Lower lobe of right lung (tissue), 2 donors: ENCODE results near the gene MICU1. TPM values are rescaled to one million over a fixed set of nuclear protein-coding genes. Genes with fewer than 3 reads are reported as not detected.
"Not testable (repeated sequence)": the region's sequence is repeated elsewhere in the genome, so short reads cannot be mapped to it uniquely, and the experiment has no call there.

Experiments
- ATAC-seq, 2 donors: fragments of 200-7000 bp; cut with Tn5 transposase; one replicate each; pipeline ENCODE4 v1.9.1; 2020 to 2022; ENCODE audit warnings: mild to moderate bottlenecking in 2 of 2, moderate library complexity in 2 of 2
- DNase-seq: peaks from one replicate; pipeline ENCODE4 v3.0.0-alpha.2; 2020
- H3K27ac ChIP-seq: fragments of 200-600 bp; one replicate; pipeline ENCODE4 v1.8.0; 2022
- H3K27me3 ChIP-seq: fragments of 200-600 bp; one replicate; pipeline ENCODE4 v1.8.0; 2022; ENCODE audit warnings: low read depth
- H3K36me3 ChIP-seq: fragments of 200-600 bp; one replicate; pipeline ENCODE4 v1.8.0; 2022; ENCODE audit warnings: mild to moderate bottlenecking
- H3K4me1 ChIP-seq: fragments of 200-600 bp; one replicate; pipeline ENCODE4 v1.8.0; 2022
- H3K4me3 ChIP-seq: fragments of 200-600 bp; one replicate; pipeline ENCODE4 v1.8.0; 2022; ENCODE audit warnings: mild to moderate bottlenecking
- H3K9me3 ChIP-seq: fragments of 200-600 bp; one replicate; pipeline ENCODE4 v1.8.0; 2022
- intact Hi-C: fragments of 100-400 bp; cut with DNase I; formaldehyde crosslinking; loops from one replicate; pipeline ENCODE4 v1.11.0; 2022
- total RNA-seq: library from RNA; stranded (reverse); fragmentation: NEBNext Ultra II Directional; extraction: Animal tissue kit (Norgen Biotek cat#: 25700); gene quantifications from one replicate; pipeline ENCODE4 v1.2.1, GENCODE V29; 2021
- TF ChIP-seq, protein P1 (sequence below): fragments of 200-600 bp; IDR thresholded peaks from one replicate; pipeline ENCODE4 v1.8.0; 2022; ENCODE audit warnings: antibody characterized with exemption, mild to moderate bottlenecking
- donor health status: DM: no; HTN: yes; CAD: no; lungs with severe emphysema.

The MICU1 gene
- total RNA-seq, 1 donor from 2014 or later: 57.1 TPM

DNA sequence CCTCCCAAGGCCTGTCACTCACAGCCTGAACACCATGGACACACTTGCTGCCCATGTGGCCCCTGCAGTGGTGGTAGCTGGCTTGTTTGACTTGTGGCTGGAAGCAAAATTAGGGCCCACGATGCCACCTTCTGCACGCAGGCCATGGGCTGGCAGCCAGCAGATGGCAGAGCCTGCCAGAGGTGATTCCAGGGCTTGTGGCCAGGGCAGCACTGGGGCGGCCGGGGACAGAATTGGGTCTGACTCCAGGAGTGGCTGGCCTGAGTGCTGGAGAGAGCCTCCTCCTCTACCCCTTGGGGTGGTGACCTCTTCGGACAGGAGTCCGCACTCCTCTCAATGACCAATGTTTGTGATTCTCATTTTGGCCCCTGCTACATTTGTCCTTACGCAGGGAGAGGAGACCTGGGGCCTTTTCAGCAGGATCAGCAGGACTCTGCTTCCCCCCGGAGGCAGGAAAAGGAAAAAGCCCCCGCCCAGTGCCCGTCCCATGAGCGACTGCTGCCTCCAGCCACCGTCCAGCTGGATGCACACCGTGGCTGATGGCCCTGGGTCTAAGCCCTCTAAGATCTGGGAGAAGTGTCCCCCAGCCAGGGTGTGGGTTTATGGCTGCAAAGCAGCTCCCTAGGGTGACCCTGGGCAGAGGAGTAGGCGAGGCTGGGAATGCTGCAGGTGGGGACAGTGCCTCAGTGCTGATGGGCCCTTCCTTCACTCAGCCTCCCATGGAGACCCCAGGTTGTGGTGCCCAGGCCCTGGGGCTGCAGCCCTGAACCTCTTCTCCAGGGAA, 297.6 kb downstream of the MICU1 start:
- Histone ChIP-seq H3K36me3 (no peaks in the 10 kb centered on the region), H3K27me3 (no peaks in the 10 kb centered on the region), H3K4me3 (peak overlapping the region; percentile 2), H3K9me3 (no peaks in the 10 kb centered on the region), H3K4me1 (peaks cover 88% of the 10 kb centered on the region), H3K27ac (peak overlapping the region; percentile 44)
- TF ChIP-seq, protein P1, sequence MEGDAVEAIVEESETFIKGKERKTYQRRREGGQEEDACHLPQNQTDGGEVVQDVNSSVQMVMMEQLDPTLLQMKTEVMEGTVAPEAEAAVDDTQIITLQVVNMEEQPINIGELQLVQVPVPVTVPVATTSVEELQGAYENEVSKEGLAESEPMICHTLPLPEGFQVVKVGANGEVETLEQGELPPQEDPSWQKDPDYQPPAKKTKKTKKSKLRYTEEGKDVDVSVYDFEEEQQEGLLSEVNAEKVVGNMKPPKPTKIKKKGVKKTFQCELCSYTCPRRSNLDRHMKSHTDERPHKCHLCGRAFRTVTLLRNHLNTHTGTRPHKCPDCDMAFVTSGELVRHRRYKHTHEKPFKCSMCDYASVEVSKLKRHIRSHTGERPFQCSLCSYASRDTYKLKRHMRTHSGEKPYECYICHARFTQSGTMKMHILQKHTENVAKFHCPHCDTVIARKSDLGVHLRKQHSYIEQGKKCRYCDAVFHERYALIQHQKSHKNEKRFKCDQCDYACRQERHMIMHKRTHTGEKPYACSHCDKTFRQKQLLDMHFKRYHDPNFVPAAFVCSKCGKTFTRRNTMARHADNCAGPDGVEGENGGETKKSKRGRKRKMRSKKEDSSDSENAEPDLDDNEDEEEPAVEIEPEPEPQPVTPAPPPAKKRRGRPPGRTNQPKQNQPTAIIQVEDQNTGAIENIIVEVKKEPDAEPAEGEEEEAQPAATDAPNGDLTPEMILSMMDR: peak; percentile 62
- intact Hi-C loops: no loop called here
- DNase-seq: no peak
- ATAC-seq: peak; percentile 30 to 38

DNA sequence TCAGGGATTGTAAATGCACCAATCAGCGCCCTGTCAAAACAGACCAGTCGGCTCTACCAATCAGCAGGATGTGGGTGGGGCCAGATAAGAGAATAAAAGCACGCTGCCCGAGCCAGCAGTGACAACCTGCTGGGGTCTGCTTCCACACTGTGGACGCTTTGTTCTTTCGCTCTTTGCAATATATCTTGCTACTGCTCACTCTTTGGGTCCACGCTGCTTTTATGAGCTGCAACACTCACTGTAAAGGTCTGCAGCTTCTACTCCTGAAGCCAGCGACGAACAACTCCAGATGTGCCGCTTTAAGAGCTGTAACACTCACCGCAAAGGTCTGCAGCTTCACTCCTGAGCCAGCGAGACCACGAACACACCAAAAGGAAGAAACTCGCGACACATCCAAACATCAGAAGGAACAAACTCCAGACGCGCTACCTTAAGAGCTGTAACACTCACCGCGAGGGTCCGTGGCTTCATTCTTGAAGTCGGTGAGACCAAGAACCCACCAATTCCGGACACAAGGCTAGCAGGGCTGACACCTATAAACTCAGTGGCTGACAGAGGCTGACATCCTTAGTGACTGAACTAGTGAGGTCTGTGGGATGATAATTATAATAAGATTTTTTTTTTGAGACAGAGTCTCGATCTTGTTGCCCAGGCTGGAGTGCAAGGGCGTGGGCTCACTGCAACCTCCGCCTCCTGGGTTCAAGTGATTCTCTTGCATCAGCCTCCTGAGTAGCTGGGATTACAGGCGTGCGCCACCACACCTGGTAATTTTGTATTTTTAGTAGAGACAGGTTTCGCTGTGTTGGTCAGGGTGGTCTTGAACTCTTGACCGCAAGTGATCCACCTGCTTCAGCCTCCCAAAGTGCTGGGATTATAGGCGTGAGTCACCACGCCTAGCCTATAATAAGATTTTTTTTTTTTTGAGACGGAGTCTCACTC, 298.9 kb downstream of the MICU1 start:
- H3K36me3 ChIP-seq, H3K9me3 ChIP-seq, DNase-seq, H3K27me3 ChIP-seq, intact Hi-C loops, ATAC-seq, H3K4me3 ChIP-seq: not testable (repeated sequence)
- Histone ChIP-seq H3K27ac (peak overlapping the region; percentile 44), H3K4me1 (peaks cover 88% of the 10 kb centered on the region)

DNA sequence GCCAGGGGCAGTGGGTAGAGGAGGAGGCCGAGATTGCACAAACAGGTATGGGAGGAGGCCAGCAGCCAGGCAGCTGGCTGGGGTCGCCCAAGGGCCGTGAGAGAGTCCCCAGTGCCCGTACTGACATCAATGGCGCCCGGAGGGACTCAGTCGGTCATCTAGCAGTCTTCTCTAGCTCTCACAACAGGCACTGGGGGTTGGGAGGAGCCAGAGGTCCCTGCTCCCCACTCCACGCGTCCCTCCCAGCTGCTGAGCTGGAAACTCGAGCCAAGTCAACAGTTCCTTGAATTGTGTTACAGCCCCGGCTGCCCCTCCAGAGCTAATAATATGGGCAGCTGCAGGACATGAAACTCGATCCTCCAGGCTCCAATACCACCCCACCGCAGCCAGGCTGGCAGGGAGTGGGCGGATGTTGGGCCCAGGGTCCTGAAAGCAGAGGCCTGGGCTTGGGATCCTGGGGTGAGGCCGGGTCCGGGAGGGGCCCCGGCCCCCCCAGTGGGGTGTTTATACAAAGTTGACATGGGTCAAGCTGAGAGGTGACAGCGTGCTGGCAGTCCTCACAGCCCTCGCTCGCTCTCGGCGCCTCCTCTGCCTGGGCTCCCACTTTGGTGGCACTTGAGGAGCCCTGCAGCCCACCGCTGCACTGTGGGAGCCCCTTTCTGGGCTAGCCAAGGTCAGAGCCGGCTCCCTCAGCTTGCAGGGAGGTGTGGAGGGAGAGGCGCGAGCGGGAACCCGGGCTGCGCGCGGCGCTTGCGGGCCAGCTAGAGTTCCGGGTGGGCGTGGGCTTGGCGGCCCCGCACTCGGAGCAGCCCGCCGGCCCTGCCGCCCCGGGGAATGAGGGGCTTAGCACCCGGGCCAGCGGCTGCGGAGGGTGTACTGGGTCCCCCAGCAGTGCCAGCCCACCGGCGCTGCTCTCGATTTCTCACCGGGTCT, 300.4 kb downstream of the MICU1 start:
- Histone ChIP-seq H3K27ac (peak overlapping the region; percentile 73), H3K4me1 (peaks cover 89% of the 10 kb centered on the region), H3K4me3 (peak overlapping the region; percentile 16)
- H3K36me3 ChIP-seq, intact Hi-C loops, H3K27me3 ChIP-seq, H3K9me3 ChIP-seq: not testable (repeated sequence)
- DNase-seq (peak; percentile 76), ATAC-seq (peak; percentile 15 to 29)

DNA sequence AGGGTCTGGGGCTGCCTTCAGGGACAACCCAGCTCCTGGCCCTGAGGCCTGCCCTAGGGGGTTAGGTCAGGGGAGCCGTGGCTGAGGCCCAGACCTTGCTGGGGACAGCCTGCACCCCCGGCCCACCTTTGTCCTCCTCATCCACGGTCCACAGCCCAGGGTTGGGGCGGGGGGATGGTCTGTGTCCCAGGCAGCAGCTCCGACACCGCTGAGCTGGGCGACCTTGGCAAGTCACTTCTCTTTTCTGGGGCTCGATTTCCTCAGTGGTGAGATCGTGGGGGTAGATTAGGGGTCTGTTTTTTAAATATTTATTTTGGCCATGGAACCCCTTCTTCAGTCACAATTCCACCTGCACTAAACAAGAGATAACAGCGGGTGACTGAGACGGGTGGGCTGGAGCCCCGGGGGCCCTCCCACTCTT, 302.1 kb downstream of the MICU1 start:
- Histone ChIP-seq H3K4me1 (peaks cover 87% of the 10 kb centered on the region), H3K4me3 (no peak overlapping the region), H3K9me3 (no peaks in the 10 kb centered on the region), H3K27me3 (no peaks in the 10 kb centered on the region), H3K36me3 (no peaks in the 10 kb centered on the region), H3K27ac (peak overlapping the region; percentile 11)
- ATAC-seq (no peak), DNase-seq (no peak)
- intact Hi-C loops: no loop called here
- TF ChIP-seq, protein P1: no peak

DNA sequence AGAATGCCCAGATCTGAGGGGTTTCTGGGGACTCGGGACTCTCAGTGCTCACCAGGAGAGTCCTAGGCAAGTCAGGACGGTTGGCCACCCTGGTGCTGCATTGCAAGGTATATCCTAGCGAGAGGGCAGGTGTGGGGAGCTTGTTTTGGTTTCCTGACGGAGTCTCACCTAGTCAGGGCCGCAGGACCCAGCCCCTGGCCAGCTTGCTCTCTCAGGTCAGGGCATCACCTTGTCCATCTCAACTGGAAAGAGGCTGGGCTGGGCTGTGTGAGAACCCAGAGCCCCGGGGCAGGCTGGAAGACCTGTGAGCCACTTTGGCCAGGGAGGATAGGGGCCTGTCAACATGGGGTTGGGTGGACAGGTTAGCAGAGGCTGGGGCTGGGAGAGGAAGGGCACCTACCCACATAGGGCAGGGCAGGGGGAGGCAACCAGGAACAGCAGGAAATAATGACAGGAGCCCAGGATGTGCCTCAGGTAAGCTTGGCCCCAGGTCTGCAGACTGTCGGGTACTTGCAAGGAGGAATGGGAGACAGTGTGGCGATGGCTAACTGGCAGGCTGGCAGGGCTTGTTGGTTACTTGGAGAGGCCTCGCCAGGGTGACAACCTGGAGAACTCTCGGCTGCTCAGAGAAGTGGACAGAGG, 302.6 kb downstream of the MICU1 start:
- intact Hi-C loops: no loop called here
- Histone ChIP-seq H3K4me1 (peaks cover 87% of the 10 kb centered on the region), H3K4me3 (no peak overlapping the region), H3K27ac (peak overlapping the region; percentile 11), H3K36me3 (no peaks in the 10 kb centered on the region), H3K27me3 (no peaks in the 10 kb centered on the region), H3K9me3 (no peaks in the 10 kb centered on the region)
- ATAC-seq: no peak
- TF ChIP-seq, protein P1: no peak
- DNase-seq: no peak
